Caki2 (cell line): ENCODE data around the gene NFIX. TPM values are rescaled to one million over a fixed set of nuclear protein-coding genes. Genes with fewer than 3 reads are reported as not detected.
A peak's percentile ranks its signal among the peaks of the same experiment; 100 is the strongest.

Experiments
- DNase-seq: peaks from one replicate; pipeline ENCODE4 v3.0.0-alpha.2; 2015; ENCODE audit warnings: low read depth
- in situ Hi-C: cut with HindIII; loops from 2 replicates; pipeline ENCODE4 v1.10.0; 2016; ENCODE audit warnings: low sequenced_read_pairs, low pct_unique_long_range_greater_than_20kb, mixed read lengths
- total RNA-seq: library from RNA; depleted of rRNA; stranded (reverse); fragments of >200 nt; shearing (Covaris generic); gene quantifications from 2 replicates; pipeline ENCODE4 v1.2.3, GENCODE V29; 2014; ENCODE audit warnings: low replicate concordance

The NFIX gene
- total RNA-seq, 1 experiment from 2014 or later, result 1.2 TPM

- in situ Hi-C loops, result no loop called here
- no peak for DNase-seq
Observed at GRCh38 chr19:12984143-12984627, 11.1 kb upstream of the NFIX start.

- no peak for DNase-seq
- in situ Hi-C loops, result no loop called here
Observed at GRCh38 chr19:12984683-12985048, 10.6 kb upstream of the NFIX start.

- DNase-seq, result peak; percentile 77
- in situ Hi-C loops, result no loop called here
Observed at GRCh38 chr19:12985049-12985776, 10.1 kb upstream of the NFIX start.

- DNase-seq, result no peak
- in situ Hi-C loops, result no loop called here
Observed at GRCh38 chr19:12986726-12987125, 8.5 kb upstream of the NFIX start.

GRCh38 chr19:12987190-12987589, 8.1 kb upstream of the NFIX start:
- in situ Hi-C loops, result no loop called here
- no peak for DNase-seq

GRCh38 chr19:12987781-12988180, 7.5 kb upstream of the NFIX start:
- in situ Hi-C loops, result no loop called here
- no peak for DNase-seq

GRCh38 chr19:12990431-12990830, 4.8 kb upstream of the NFIX start:
- DNase-seq, result no peak
- in situ Hi-C loops, result no loop called here

- in situ Hi-C loops, result no loop called here
Observed at GRCh38 chr19:12990853-12991252, 4.4 kb upstream of the NFIX start.

GRCh38 chr19:12991296-12991695, 4.0 kb upstream of the NFIX start:
- DNase-seq, result no peak
- in situ Hi-C loops, result no loop called here

More at GRCh38 chr19:12990853-12991252, 4.4 kb upstream of the NFIX start:
- DNase-seq, result no peak

- in situ Hi-C loops, result no loop called here
- DNase-seq, result no peak
Observed at GRCh38 chr19:12992729-12993128, 2.5 kb upstream of the NFIX start.

GRCh38 chr19:12993562-12993961, 1.7 kb upstream of the NFIX start:
- in situ Hi-C loops, result no loop called here
- DNase-seq, result no peak

- in situ Hi-C loops, result no loop called here
- no peak for DNase-seq
Observed at GRCh38 chr19:12995596-12996405, 526 bp downstream of the NFIX start.

- no peak for DNase-seq
- in situ Hi-C loops, result no loop called here
Observed at GRCh38 chr19:12996406-12997094, 1.3 kb downstream of the NFIX start.

- in situ Hi-C loops, result no loop called here
- no peak for DNase-seq
Observed at GRCh38 chr19:12997179-12997966, 2.1 kb downstream of the NFIX start.

- in situ Hi-C loops, result no loop called here
- DNase-seq, result no peak
Observed at GRCh38 chr19:12997967-12998940, 3.0 kb downstream of the NFIX start.

- in situ Hi-C loops, result no loop called here
- no peak for DNase-seq
Observed at GRCh38 chr19:13001166-13001501, 5.9 kb downstream of the NFIX start.

GRCh38 chr19:13001502-13002165, 6.4 kb downstream of the NFIX start:
- in situ Hi-C loops, result no loop called here

More at GRCh38 chr19:13001502-13002165, 6.4 kb downstream of the NFIX start:
- no peak for DNase-seq
